HepG2 (cell line): ENCODE results near the gene FUT6. TPM values are rescaled to one million over a fixed set of nuclear protein-coding genes. Genes with fewer than 3 reads are reported as not detected.
A peak's percentile ranks its signal among the peaks of the same experiment; 100 is the strongest.

Experiments used
- BCL6 ChIP-seq: IDR thresholded peaks from 2 replicates; pipeline ENCODE4 v1.6.1; 2016; ENCODE audit warnings: missing genetic modification reagents, missing compliant biosample characterization
- CBFB ChIP-seq: sonication (generic); formaldehyde crosslinking; IDR thresholded peaks from 2 replicates; pipeline ENCODE4 v1.4.0; 2020; ENCODE audit warnings: missing genetic modification reagents
- CEBPB ChIP-seq: IDR thresholded peaks from 2 replicates; pipeline ENCODE4 v1.6.1; 2011; ENCODE audit warnings: low read depth, low read length, improper control_type of control experiment, borderline replicate concordance
- KDM1A ChIP-seq: IDR thresholded peaks from 2 replicates; pipeline ENCODE4 v1.6.1; 2016; ENCODE audit warnings: missing compliant biosample characterization
- KLF6 ChIP-seq: IDR thresholded peaks from 2 replicates; pipeline ENCODE4 v1.8.0; 2016; ENCODE audit warnings: missing biosample characterization, missing genetic modification reagents
- MAZ ChIP-seq, 2 experiments: sonication (generic) in 1 of 2; formaldehyde crosslinking in 1 of 2; IDR thresholded peaks; 2 replicates each; pipeline versions ENCODE4 v1.5.0 to v1.6.1; 2012 to 2020; ENCODE audit warnings: low read depth in 2 of 2, mild to moderate bottlenecking in 2 of 2, borderline replicate concordance in 1 of 2, improper control_type of control experiment in 1 of 2, low read length in 1 of 2, missing genetic modification reagents in 1 of 2, moderate library complexity in 1 of 2
- MBD4 ChIP-seq: IDR thresholded peaks from 2 replicates; pipeline ENCODE4 v1.6.1; 2012; ENCODE audit warnings: low read length, inconsistent platforms, borderline replicate concordance
- MED1 ChIP-seq: sonication (generic); formaldehyde crosslinking; IDR thresholded peaks from 2 replicates; pipeline ENCODE4 v1.4.0; 2020; ENCODE audit warnings: missing genetic modification reagents
- NFYB ChIP-seq: sonication (generic); formaldehyde crosslinking; IDR thresholded peaks from 2 replicates; pipeline ENCODE4 v1.4.0; 2020; ENCODE audit warnings: missing genetic modification reagents
- NR2F1 ChIP-seq, 2 experiments: fragments of 450-650 bp in 1 of 2; formaldehyde crosslinking in 1 of 2; IDR thresholded peaks; 2 replicates each; pipeline versions ENCODE4 v1.5.0 to v1.6.1; 2016 to 2020; ENCODE audit warnings: mild to moderate bottlenecking in 1 of 2, missing compliant biosample characterization in 1 of 2, missing genetic modification reagents in 1 of 2, moderate library complexity in 1 of 2
- PAXIP1 ChIP-seq: sonication (generic); formaldehyde crosslinking; conservative IDR thresholded peaks from 2 replicates; pipeline ENCODE4 v1.4.0; 2020; ENCODE audit warnings: mild to moderate bottlenecking, missing genetic modification reagents, moderate library complexity
- SIN3A ChIP-seq: IDR thresholded peaks from 2 replicates; pipeline ENCODE4 v1.6.1; 2011; ENCODE audit warnings: low read depth, mild to moderate bottlenecking, control low read depth, low read length, borderline replicate concordance
- SMYD3 ChIP-seq: sonication (generic); formaldehyde crosslinking; IDR thresholded peaks from 2 replicates; pipeline ENCODE4 v1.8.1; 2023; ENCODE audit warnings: mild to moderate bottlenecking, missing genetic modification reagents
- STAG1 ChIP-seq: sonication (generic); formaldehyde crosslinking; IDR thresholded peaks from 2 replicates; pipeline ENCODE4 v1.4.0; 2020; ENCODE audit warnings: missing genetic modification reagents
- XRCC5 ChIP-seq: fragments of 200-400 bp; formaldehyde crosslinking; optimal IDR thresholded peaks from 2 replicates; pipeline ENCODE3; 2017; ENCODE audit warnings: mild to moderate bottlenecking, low read length
- ZBTB37 ChIP-seq: sonication (generic); formaldehyde crosslinking; IDR thresholded peaks from 2 replicates; pipeline ENCODE4 v1.4.0; 2020; ENCODE audit warnings: mild to moderate bottlenecking, missing genetic modification reagents
- ZFP90 ChIP-seq: sonication (generic); formaldehyde crosslinking; IDR thresholded peaks from 2 replicates; pipeline ENCODE4 v1.8.0; 2022; ENCODE audit warnings: missing genetic modification reagents, mild to moderate bottlenecking, inconsistent platforms, borderline replicate concordance
- ZGPAT ChIP-seq: IDR thresholded peaks from 2 replicates; pipeline ENCODE4 v1.6.1; 2016; ENCODE audit warnings: mild to moderate bottlenecking
- ZKSCAN8 ChIP-seq: IDR thresholded peaks from 2 replicates; pipeline ENCODE4 v1.6.1; 2016; ENCODE audit warnings: borderline replicate concordance, missing genetic modification reagents, missing compliant biosample characterization
- ZNF431 ChIP-seq: sonication (generic); formaldehyde crosslinking; IDR thresholded peaks from 2 replicates; pipeline ENCODE4 v1.9.0; 2022; ENCODE audit warnings: missing genetic modification reagents, low read depth, mild to moderate bottlenecking, borderline replicate concordance
- ZNF496 ChIP-seq: sonication (generic); formaldehyde crosslinking; IDR thresholded peaks from 2 replicates; pipeline ENCODE4 v1.8.1; 2023; ENCODE audit warnings: mild to moderate bottlenecking, moderate library complexity, missing genetic modification reagents; ENCODE audit not compliant: insufficient replicate concordance
- ZNF547 ChIP-seq: sonication (generic); formaldehyde crosslinking; IDR thresholded peaks from 2 replicates; pipeline ENCODE4 v1.5.1; 2020; ENCODE audit warnings: mild to moderate bottlenecking, missing genetic modification reagents
- ZNF557 ChIP-seq: sonication (generic); formaldehyde crosslinking; IDR thresholded peaks from 2 replicates; pipeline ENCODE4 v1.4.0; 2020; ENCODE audit warnings: missing genetic modification reagents
- ZNF761 ChIP-seq: sonication (generic); formaldehyde crosslinking; conservative IDR thresholded peaks from 2 replicates; pipeline ENCODE4 v1.4.0; 2020; ENCODE audit warnings: mild to moderate bottlenecking, missing genetic modification reagents
- polyA plus RNA-seq, 8 experiments: library from polyadenylated mRNA; depleted of rRNA in 3 of 8; stranded (reverse) in 7 of 8; unstranded in 1 of 8; fragments of >200 nt; fragmentation: Illumina TruSeq in 4 of 8; extraction: Trizol in 4 of 8; gene quantifications; 2 replicates each; pipeline versions ENCODE4 v1.2.1 to v1.2.3, GENCODE V29; 2011 to 2016; ENCODE audit warnings: low read depth in 4 of 8, missing spikeins in 1 of 8, mixed read lengths in 1 of 8; ENCODE audit not compliant: insufficient read depth in 1 of 8
- total RNA-seq, 5 experiments: library from RNA; depleted of rRNA; stranded (reverse); fragments of >200 nt; fragmentation: Illumina TruSeq; extraction: Trizol; gene quantifications; 2 replicates each; pipeline ENCODE4 v1.2.3, GENCODE V29; 2016; ENCODE audit warnings: low read depth in 1 of 5

The FUT6 gene
- total and polyA plus RNA-seq, 2 of the 13 experiments (the other 11 are each of a cell fraction or from before 2014, with no cell fraction given) = 8.2 to 27.7 TPM

GRCh38 chr19:5803752-5804515 is 35.6 kb downstream of the FUT6 start (continued):
- no peak for TF ChIP-seq KDM1A (CRISPR knock-in tag)
- peak; percentile 60 for TF ChIP-seq PAXIP1
- TF ChIP-seq NFYB (CRISPR knock-in tag) = no peak
- TF ChIP-seq NR2F1 (CRISPR knock-in tag; IDR thresholded peaks at IDR 0.05) = no peak
- no peak for TF ChIP-seq MBD4
- no peak for TF ChIP-seq CEBPB
- peak; percentile 79 for TF ChIP-seq MAZ (IDR thresholded peaks at IDR 0.05; ENCODE audit: borderline replicate concordance, low read depth, low read length)
- TF ChIP-seq MAZ (CRISPR knock-in tag; IDR thresholded peaks at IDR 0.05; ENCODE audit: low read depth) = peak; percentile 97
- no peak for TF ChIP-seq ZFP90
- TF ChIP-seq ZNF431 = no peak
- 0 out of 2 replicates have a peak, but pooled peaks have one; percentile 80 for TF ChIP-seq ZNF547 (CRISPR knock-in tag)
- TF ChIP-seq ZNF557 = no peak
- peak; percentile 97 for TF ChIP-seq STAG1 (CRISPR knock-in tag)
- TF ChIP-seq XRCC5 = peak; percentile 96
- TF ChIP-seq CBFB (CRISPR knock-in tag) = peak; percentile 58
- TF ChIP-seq SIN3A = no peak
- TF ChIP-seq MED1 = peak; percentile 23; the same call in 1 of the 2 replicates
- no peak for TF ChIP-seq ZKSCAN8
- no peak for TF ChIP-seq ZNF496 (CRISPR knock-in tag)
- 0 out of 2 replicates have a peak, but pooled peaks have one; percentile 68 for TF ChIP-seq ZNF761
- no peak for TF ChIP-seq ZBTB37 (CRISPR knock-in tag)
- 0 out of 2 replicates have a peak, but pooled peaks have one; percentile 30 for TF ChIP-seq BCL6 (CRISPR knock-in tag)
- TF ChIP-seq ZGPAT = peak; percentile 84; the same call in 1 of the 2 replicates
- TF ChIP-seq KLF6 (CRISPR knock-in tag) = peak; percentile 68; the same call in 1 of the 2 replicates
- no peak for TF ChIP-seq SMYD3 (CRISPR knock-in tag)
